Mesothelial cell of epicardium (in vitro differentiated cells): ENCODE results near the gene SERPINF2. TPM values are rescaled to one million over a fixed set of nuclear protein-coding genes. Genes with fewer than 3 reads are reported as not detected.

Source experiments
- DNase-seq, 2 experiments: peaks; one replicate each; pipeline ENCODE4 v3.0.0; 2021; ENCODE audit warnings: low spot score in 2 of 2; ENCODE audit not compliant: unreplicated experiment in 2 of 2
- H3K27ac Mint-ChIP-seq: 2 replicates; pipeline ENCODE4 v1.8.0; 2021; ENCODE audit warnings: mixed read lengths
- H3K27me3 Mint-ChIP-seq: 2 replicates; pipeline ENCODE4 v1.8.0; 2021; ENCODE audit warnings: low read depth, mixed read lengths
- H3K36me3 Mint-ChIP-seq: 2 replicates; pipeline ENCODE4 v1.8.0; 2021; ENCODE audit warnings: mixed read lengths
- H3K4me1 Mint-ChIP-seq: 2 replicates; pipeline ENCODE4 v1.8.0; 2021; ENCODE audit warnings: mixed read lengths
- H3K4me3 Mint-ChIP-seq: 2 replicates; pipeline ENCODE4 v1.8.0; 2021; ENCODE audit warnings: mild to moderate bottlenecking, moderate library complexity, mixed read lengths
- H3K9me3 Mint-ChIP-seq: 2 replicates; pipeline ENCODE4 v1.8.0; 2021; ENCODE audit warnings: mixed read lengths
- CTCF ChIP-seq: fragments of 200-600 bp; sonication (generic); IDR thresholded peaks from one replicate; pipeline ENCODE4 v1.5.0; 2021; ENCODE audit warnings: antibody characterized with exemption; ENCODE audit not compliant: unreplicated experiment
- total RNA-seq: library from RNA; stranded (reverse); gene quantifications from 3 replicates; pipeline ENCODE4 v1.2.1, GENCODE V29; 2021

Gene SERPINF2
- total RNA-seq, 1 donor from 2014 or later, result 0.63 TPM

GRCh38 chr17:1753767-1754429, 11.2 kb downstream of the SERPINF2 start:
- DNase-seq, result no peak
- Mint-ChIP-seq H3K36me3 (no peaks in the 10 kb centered on the region), H3K4me3 (no peak overlapping the region), H3K4me1 (peaks cover 7% of the 10 kb centered on the region), H3K9me3 (no peaks in the 10 kb centered on the region), H3K27me3 (no peaks in the 10 kb centered on the region), H3K27ac (no peak overlapping the region)
- TF ChIP-seq CTCF, result no peak

GRCh38 chr17:1754430-1755112, 11.9 kb downstream of the SERPINF2 start:
- no peak overlapping the region for H3K27ac Mint-ChIP-seq
- no peaks in the 10 kb centered on the region for H3K9me3 Mint-ChIP-seq
- no peak for TF ChIP-seq CTCF
- no peaks in the 10 kb centered on the region for H3K27me3 Mint-ChIP-seq
- no peak for DNase-seq
- H3K4me1 Mint-ChIP-seq, result peaks cover 7% of the 10 kb centered on the region
- H3K4me3 Mint-ChIP-seq, result no peak overlapping the region
- H3K36me3 Mint-ChIP-seq, result no peaks in the 10 kb centered on the region

- DNase-seq, result no peak
- no peaks in the 10 kb centered on the region for H3K27me3 Mint-ChIP-seq
- H3K4me1 Mint-ChIP-seq, result peaks cover 7% of the 10 kb centered on the region
- H3K36me3 Mint-ChIP-seq, result no peaks in the 10 kb centered on the region
- TF ChIP-seq CTCF, result no peak
- H3K27ac Mint-ChIP-seq, result peak overlapping the region; percentile 15
- no peaks in the 10 kb centered on the region for H3K9me3 Mint-ChIP-seq
- no peak overlapping the region for H3K4me3 Mint-ChIP-seq
Measured at GRCh38 chr17:1755252-1755826, 12.7 kb downstream of the SERPINF2 start.

GRCh38 chr17:1755827-1756262, 13.2 kb downstream of the SERPINF2 start:
- Mint-ChIP-seq H3K27me3 (no peaks in the 10 kb centered on the region), H3K9me3 (no peaks in the 10 kb centered on the region), H3K27ac (peak overlapping the region; percentile 15), H3K4me3 (no peak overlapping the region), H3K36me3 (no peaks in the 10 kb centered on the region), H3K4me1 (peaks cover 7% of the 10 kb centered on the region)
- no peak for TF ChIP-seq CTCF
- no peak for DNase-seq

- Mint-ChIP-seq H3K9me3 (no peaks in the 10 kb centered on the region), H3K27me3 (no peaks in the 10 kb centered on the region), H3K4me3 (no peak overlapping the region), H3K27ac (no peak overlapping the region), H3K36me3 (no peaks in the 10 kb centered on the region), H3K4me1 (peaks cover 26% of the 10 kb centered on the region)
- no peak for DNase-seq
- TF ChIP-seq CTCF, result no peak
Measured at GRCh38 chr17:1758807-1759206, 16.1 kb downstream of the SERPINF2 start.
